GM12801 (cell line): ENCODE measurements around the gene MADCAM1.

Experiments used
- TF ChIP-seq, protein P1 (sequence below): IDR thresholded peaks from one replicate; pipeline ENCODE4 v1.5.1; 2011; ENCODE audit warnings: control low read depth; ENCODE audit not compliant: insufficient read length; ENCODE audit errors: extremely low read depth

MADCAM1 gene

DNA sequence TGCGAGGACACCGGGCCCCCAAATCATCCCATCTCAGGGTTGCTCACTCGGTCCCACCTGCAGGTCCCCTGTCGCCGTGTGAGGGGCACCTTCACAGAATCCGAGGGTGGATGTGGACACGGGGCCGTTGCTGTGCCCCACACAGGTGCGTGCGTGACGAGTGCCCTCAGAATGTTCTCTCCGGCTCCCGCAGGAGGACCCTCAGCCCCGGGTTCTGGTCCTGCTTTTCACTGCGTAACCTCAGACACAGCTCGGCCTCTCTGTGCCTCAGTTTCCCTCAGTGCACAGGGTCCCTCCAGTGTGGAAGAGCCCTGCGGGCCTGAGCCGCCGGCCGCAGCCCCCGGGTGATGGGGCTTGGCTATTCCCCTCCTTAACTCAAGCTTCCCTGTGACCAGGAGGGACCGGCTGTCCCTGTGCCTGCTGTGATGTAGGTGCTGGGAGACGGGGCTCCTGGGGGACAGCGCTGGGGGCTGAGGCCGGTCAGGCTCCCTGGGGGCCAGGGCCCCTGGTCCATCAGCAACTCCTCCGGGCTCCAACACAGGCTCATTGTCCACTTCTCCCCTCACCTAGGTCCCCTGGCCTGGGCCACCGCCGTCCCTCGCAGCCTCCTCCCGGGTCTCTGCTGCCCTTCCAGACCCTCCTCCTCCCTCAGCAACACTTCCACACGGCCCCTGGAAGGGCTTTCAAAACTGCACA lies 40.3 kb upstream of the MADCAM1 start:
- TF ChIP-seq, protein P1, sequence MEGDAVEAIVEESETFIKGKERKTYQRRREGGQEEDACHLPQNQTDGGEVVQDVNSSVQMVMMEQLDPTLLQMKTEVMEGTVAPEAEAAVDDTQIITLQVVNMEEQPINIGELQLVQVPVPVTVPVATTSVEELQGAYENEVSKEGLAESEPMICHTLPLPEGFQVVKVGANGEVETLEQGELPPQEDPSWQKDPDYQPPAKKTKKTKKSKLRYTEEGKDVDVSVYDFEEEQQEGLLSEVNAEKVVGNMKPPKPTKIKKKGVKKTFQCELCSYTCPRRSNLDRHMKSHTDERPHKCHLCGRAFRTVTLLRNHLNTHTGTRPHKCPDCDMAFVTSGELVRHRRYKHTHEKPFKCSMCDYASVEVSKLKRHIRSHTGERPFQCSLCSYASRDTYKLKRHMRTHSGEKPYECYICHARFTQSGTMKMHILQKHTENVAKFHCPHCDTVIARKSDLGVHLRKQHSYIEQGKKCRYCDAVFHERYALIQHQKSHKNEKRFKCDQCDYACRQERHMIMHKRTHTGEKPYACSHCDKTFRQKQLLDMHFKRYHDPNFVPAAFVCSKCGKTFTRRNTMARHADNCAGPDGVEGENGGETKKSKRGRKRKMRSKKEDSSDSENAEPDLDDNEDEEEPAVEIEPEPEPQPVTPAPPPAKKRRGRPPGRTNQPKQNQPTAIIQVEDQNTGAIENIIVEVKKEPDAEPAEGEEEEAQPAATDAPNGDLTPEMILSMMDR = no peak

DNA sequence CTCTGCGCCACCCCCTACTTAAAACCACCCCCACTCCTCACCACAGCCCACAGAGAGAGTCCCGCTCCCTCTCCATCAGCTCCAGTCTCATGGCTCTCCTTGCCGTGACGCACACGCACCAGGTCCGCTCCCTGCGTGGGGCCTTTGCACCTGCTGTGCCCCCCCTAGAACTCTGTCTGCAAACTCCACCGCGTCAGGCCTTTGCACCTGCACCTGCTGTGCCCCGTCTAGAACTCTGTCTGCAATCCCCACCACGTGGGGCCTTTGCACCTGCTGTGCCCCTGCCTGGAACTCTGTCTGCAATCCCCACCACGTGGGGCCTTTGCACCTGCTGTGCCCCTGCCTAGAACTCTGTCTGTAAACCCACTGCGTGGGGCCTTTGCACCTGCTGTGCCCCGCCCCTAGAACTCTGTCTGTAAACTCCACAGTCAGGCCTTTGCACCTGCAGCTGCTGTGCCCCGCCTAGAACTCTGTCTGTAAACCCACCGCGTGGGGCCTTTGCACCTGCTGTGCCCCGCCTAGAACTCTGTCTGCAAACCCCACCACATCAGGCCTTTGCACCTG lies 39.7 kb upstream of the MADCAM1 start:
- TF ChIP-seq, protein P1 = no peak

DNA sequence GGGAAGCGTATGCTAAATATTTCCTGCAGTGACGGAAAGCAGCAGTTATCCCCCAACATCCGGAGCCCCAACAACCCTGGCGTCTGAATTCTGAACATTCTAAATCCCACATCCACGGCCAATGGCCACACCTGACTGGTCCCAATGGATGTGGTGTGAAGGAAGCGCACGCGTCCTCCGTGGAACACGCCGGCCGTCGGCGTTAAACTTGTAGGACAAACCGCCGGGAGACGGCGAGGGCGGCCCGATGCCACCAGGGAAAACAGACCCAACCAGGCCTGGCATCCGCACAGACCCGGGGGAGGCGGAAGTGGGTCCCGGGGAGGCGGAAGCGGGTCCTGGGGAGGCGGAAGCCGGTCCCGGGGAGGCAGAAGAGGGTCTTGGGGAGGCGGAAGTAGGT lies 38.6 kb upstream of the MADCAM1 start:
- TF ChIP-seq, protein P1 = no peak

DNA sequence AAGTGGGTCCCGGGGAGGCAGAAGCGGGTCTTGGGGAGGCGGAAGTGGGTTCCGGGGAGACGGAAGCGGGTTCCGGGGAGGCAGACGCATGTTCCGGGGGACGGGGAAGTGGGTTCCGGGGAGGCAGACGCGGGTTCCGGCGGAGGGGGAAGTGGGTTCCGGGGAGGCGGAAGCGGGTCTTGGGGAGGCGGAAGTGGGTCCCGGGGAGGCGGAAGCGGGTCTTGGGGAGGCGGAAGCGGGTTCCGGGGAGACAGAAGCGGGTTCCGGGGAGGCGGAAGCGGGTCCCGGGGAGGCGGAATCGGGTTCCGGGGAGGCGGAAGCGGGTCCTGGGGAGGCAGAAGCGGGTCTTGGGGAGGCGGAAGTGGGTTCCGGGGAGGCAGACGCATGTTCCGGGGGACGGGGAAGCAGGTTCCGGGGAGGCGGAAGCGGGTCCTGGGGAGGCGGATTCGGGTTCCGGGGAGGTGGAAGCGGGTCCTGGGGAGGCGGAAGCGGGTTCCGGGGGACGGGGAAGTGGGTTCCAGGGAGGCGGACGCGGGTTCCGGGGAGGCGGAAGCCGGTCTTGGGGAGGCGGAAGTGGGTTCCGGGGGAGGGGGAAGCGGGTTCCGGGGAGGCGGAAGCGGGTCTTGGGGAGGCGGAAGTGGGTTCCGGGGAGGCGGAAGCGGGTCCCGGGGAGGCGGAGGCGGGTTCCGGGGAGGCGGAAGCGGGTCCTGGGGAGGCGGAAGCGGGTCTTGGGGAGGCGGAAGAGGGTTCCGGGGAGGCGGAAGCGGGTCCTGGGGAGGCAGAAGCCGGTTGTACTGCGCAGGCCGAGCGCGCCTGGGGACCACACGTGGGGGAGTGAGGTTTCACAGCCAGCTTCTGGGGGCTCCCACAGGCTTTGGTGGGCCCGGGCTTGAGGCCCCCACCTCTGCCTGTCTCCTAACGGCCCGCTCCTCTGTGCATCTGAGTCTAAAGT lies 37.9 kb upstream of the MADCAM1 start:
- TF ChIP-seq, protein P1 = no peak

DNA sequence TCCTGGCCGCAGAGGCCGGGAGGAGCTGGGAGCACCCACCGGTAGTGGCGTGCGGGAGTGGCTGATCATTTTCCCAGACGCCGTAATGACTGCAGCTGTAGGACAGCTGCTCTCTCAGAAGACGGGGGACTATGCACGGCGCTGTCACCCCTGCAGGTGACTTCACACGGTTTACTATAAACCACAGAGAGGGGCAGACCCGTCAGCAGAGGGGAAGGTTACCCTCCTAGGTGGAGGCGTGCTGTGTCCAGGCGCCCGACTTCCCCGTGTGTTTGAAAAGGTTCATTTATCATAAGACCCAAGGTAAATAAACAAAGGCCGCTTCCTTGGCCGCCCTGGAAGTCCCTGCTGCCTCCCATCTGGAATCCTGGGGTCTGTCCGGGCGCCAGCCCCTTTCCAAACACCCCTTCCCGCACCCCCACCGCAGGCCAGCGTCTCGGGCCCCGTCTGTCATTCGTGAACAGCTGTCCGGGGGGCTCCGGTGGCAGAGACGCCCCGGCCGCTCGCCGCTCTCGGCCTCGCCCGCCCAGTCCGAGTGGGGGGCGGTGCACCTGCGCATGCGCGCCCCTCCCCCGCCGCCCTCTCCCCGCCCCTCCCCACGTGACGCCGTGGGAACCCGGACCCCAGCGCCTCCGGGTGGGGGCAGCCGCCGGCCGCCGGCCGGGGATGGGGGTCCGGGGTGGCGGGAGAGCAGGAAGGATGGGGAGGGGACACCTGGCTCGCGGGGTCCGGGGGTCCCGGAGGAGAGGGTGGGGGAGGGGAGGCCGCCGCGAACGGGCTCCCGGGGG lies 36.4 kb upstream of the MADCAM1 start:
- TF ChIP-seq, protein P1 = no peak

DNA sequence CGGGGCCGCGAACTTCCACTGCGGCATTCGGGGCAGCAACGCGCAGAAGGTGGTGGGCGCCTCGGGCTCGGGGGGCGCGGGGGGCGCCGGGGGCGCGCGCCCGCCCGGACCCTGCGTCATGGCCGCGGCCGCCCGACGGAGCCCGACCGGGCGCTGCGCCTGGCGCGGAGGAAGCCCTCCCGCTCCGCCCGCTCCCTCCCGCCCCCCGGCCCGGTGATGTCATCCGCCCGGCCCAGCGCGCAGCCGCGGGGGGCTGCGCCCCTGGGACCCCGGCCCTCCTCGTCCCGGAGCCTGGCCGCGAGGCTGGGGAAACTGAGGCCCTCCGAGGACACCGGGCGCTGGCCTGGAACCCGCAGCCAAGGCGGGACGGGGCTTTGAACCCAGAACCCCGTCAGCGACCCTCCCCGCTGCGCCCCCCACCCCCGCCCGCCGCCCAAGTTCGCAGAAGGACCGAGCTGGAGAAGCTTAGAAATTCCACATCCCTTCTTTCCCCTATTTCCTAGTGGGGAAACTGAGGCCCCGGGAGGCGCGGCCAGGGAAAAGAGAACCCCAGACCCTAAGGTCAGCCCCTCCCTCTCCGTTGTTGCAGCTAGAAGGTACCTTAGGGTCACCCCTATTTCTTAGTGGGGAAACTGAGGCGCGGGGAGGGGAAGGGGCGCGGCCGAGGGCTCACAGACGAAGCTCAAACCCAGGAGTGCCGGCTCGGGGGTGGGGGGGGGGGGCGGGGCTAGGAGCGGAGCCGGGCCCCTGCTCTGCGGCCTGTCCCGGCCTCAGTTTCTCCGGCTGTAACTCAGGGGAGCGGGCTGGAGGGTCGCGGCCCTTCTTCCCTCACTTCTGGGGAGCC lies 35.2 kb upstream of the MADCAM1 start, which contains the start of gene SHC2:
Gene SHC2, minus strand, starts transcription at position 157 of the 844 bp plus-strand sequence. Its CDS starts 37 bp downstream, at position 120.
- TF ChIP-seq, protein P1 = no peak
